ENCODE results near the gene DZIP1L.
A peak's percentile ranks its signal among the peaks of the same experiment; 100 is the strongest.
"Not testable (repeated sequence)": the region's sequence is repeated elsewhere in the genome, so short reads cannot be mapped to it uniquely, and the experiment has no call there.

The DZIP1L gene

GRCh38 chr3:138114988-138115971, at the start of gene DZIP1L:
Gene DZIP1L (minus strand): TSS chr3:138115608. CDS start chr3:138103971, 11,637 bp downstream.
- peak; percentile 79 for DNase-seq (ENCODE audit: low read depth)

GRCh38 chr3:138165061-138165460, 49.7 kb upstream of the DZIP1L start:
- DNase-seq (ENCODE audit: low read depth) = no peak

GRCh38 chr3:138157743-138158142, 42.3 kb upstream of the DZIP1L start:
- no peak for DNase-seq (ENCODE audit: low read depth)

- no peak for DNase-seq (ENCODE audit: low read depth)
Measured at GRCh38 chr3:138154534-138154933, 39.1 kb upstream of the DZIP1L start.

- peak; percentile 14 for DNase-seq (ENCODE audit: low read depth)
Measured at GRCh38 chr3:138148503-138148902, 33.1 kb upstream of the DZIP1L start.

GRCh38 chr3:138142181-138142580, 26.8 kb upstream of the DZIP1L start:
- DNase-seq (ENCODE audit: low read depth) = not testable (repeated sequence)

GRCh38 chr3:138140940-138141339, 25.5 kb upstream of the DZIP1L start:
- no peak for DNase-seq (ENCODE audit: low read depth)

GRCh38 chr3:138139691-138140090, 24.3 kb upstream of the DZIP1L start:
- DNase-seq (ENCODE audit: low read depth) = no peak

GRCh38 chr3:138137861-138138260, 22.5 kb upstream of the DZIP1L start:
- DNase-seq (ENCODE audit: low read depth) = no peak

- DNase-seq (ENCODE audit: low read depth) = no peak
Measured at GRCh38 chr3:138136201-138136600, 20.8 kb upstream of the DZIP1L start.

- DNase-seq (ENCODE audit: low read depth) = no peak
Measured at GRCh38 chr3:138135833-138136194, 20.4 kb upstream of the DZIP1L start.

GRCh38 chr3:138135146-138135832, 19.9 kb upstream of the DZIP1L start:
- DNase-seq (ENCODE audit: low read depth) = no peak

GRCh38 chr3:138132239-138132638, 16.8 kb upstream of the DZIP1L start, which contains the start of gene A4GNT:
Gene A4GNT (minus strand): TSS chr3:138132390. CDS start chr3:138131256, 1,134 bp downstream.
- no peak for DNase-seq (ENCODE audit: low read depth)

GRCh38 chr3:138127636-138128365, 12.4 kb upstream of the DZIP1L start:
- no peak for DNase-seq (ENCODE audit: low read depth)

GRCh38 chr3:138125548-138126221, 10.3 kb upstream of the DZIP1L start:
- DNase-seq (ENCODE audit: low read depth) = peak; percentile 41

- DNase-seq (ENCODE audit: low read depth) = peak; percentile 49
Measured at GRCh38 chr3:138124706-138125355, 9.4 kb upstream of the DZIP1L start.

- no peak for DNase-seq (ENCODE audit: low read depth)
Measured at GRCh38 chr3:138124188-138124587, 8.8 kb upstream of the DZIP1L start.

GRCh38 chr3:138119423-138119766, 4.0 kb upstream of the DZIP1L start:
- peak; percentile 24 for DNase-seq (ENCODE audit: low read depth)

- DNase-seq (ENCODE audit: low read depth) = peak; percentile 81
Measured at GRCh38 chr3:138118612-138119422, 3.4 kb upstream of the DZIP1L start.

GRCh38 chr3:138114431-138114918, 933 bp downstream of the DZIP1L start:
- peak; percentile 50 for DNase-seq (ENCODE audit: low read depth)

Measured in ELR (cell line).